T-helper 2 cell treated with Interferon-gamma antibody and Interleukin-4, amounts not matched to agents 5 μg/mL and 100 μg/mL, for 36 hours (primary cell): ENCODE results near the gene CP.

ENCODE experiments used
- DNase-seq: peaks from one replicate; pipeline ENCODE4 v3.0.0; 2021; ENCODE audit warnings: low spot score
- H3K27ac Mint-ChIP-seq: one replicate; pipeline ENCODE4 v1.8.0; 2021; ENCODE audit warnings: mild to moderate bottlenecking, mixed read lengths
- H3K27me3 Mint-ChIP-seq: one replicate; pipeline ENCODE4 v1.8.0; 2021; ENCODE audit warnings: low read depth, mixed read lengths
- H3K36me3 Mint-ChIP-seq: one replicate; pipeline ENCODE4 v1.8.0; 2021; ENCODE audit warnings: low read depth, mixed read lengths
- H3K4me1 Mint-ChIP-seq: one replicate; pipeline ENCODE4 v1.8.0; 2021; ENCODE audit warnings: low read depth, mixed read lengths
- H3K4me3 Mint-ChIP-seq: one replicate; pipeline ENCODE4 v1.8.0; 2022; ENCODE audit warnings: mild to moderate bottlenecking, moderate library complexity, mixed read lengths
- H3K9me3 Mint-ChIP-seq: one replicate; pipeline ENCODE4 v1.8.0; 2021; ENCODE audit warnings: mixed read lengths

Gene CP

DNA sequence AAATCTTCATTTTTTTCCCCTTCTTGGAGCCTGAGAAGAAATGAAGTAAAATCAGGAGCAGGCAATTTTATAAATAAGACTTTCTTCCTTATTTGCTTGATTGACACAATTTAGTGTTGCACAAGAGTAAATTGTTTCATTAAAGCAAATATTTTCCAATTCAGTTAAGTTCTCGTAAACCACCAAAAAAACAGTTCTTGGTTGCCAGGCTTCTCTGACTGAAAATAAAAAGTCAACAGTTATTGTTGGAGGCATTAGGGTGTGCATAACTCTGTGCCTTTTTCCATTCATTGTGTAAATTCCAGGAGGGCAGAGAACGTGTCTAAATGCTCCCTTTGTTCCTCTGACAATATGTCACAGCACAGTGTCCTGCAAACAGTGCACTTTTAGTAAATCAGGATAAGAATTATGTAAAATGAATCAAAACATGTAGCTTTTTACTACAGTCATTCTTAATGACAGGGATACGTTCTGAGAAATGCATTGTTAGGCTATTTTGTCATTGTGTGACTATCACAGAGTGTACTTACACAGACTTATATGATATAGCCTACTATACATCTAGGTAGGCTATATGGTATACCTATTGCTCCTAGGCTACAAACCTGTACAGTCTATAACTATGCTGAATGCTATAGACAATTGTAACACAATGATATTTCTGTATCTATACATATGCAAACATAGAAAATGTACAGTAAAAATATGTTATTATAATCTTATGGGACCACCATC, at the start of gene CP:
Gene CP (minus strand): TSS at position 47 of the 735 bp plus-strand sequence. CDS start 37 bp downstream, at position 10.
- Mint-ChIP-seq H3K9me3 (no peaks in the 10 kb centered on the region), H3K36me3 (no peaks in the 10 kb centered on the region), H3K27me3 (peaks cover 2% of the 10 kb centered on the region), H3K27ac (no peak within 1 kb of the TSS), H3K4me1 (peaks cover 24% of the 10 kb centered on the region), H3K4me3 (no peak within 1 kb of the TSS)
- no peak for DNase-seq

DNA sequence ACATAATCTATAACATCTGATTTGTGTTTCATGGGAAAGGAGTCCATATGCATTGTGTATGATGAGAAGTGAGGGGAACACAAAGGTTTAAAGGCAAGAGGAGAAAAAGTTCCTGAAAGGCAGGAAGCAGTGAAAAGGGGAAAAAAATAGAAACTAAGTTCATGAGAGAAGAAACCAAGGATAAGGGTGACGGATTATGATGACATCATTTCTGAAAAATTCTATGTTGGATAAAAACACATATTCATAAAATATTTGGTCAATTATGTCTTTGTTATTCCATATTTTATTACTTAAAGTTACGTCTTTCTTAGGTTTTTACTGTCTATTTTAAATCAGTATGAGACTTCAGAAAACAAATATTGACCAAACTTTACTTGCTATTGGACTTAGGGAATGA, 48.6 kb upstream of the CP start:
- Mint-ChIP-seq H3K27me3 (peaks cover 16% of the 10 kb centered on the region), H3K4me3 (no peak overlapping the region), H3K27ac (no peak overlapping the region), H3K9me3 (no peaks in the 10 kb centered on the region), H3K4me1 (peaks cover 2% of the 10 kb centered on the region), H3K36me3 (no peaks in the 10 kb centered on the region)
- no peak for DNase-seq

DNA sequence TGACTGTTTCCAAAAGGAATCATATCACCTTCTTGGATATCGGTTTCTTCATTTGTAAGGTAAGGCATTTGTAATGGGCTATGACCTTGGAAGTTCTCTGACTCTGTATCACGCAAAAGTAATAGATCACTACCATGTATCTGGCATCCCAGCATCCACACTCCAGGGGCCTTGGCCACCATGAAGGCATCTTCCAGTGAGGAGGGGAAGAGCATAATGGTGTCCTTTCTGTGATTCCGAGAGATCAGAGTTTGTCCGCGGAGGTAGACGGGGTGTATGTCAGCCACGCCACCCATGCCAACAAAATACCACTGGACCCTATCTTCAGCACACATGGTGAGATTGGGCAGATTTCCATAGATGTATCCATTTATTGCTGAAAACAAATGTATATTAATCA, 48.1 kb upstream of the CP start:
- H3K27ac Mint-ChIP-seq, result no peak overlapping the region
- no peak overlapping the region for H3K4me3 Mint-ChIP-seq

DNA sequence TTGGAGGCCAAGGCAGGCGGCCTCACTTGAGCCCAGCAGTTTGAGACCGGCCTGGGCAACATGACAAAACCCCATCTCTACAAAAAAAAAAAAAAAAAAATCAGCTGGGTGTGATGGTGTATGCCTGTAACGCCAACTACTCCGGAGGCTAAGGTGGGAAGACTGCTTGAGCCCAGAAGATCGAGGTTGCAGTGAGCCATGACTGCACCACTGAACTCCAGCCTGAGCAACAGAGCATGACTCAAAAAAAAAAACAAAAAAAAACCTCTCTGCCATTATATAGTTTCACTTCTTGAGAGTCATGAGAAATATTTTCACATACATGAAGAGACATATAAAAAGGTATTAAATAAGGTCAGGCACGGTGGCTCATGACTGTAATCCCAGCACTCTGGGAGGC, 45.9 kb upstream of the CP start:
- DNase-seq, result no peak
- no peaks in the 10 kb centered on the region for H3K9me3 Mint-ChIP-seq
- H3K4me1 Mint-ChIP-seq, result no peaks in the 10 kb centered on the region
- no peak overlapping the region for H3K27ac Mint-ChIP-seq
- H3K36me3 Mint-ChIP-seq, result no peaks in the 10 kb centered on the region
- no peak overlapping the region for H3K4me3 Mint-ChIP-seq
- H3K27me3 Mint-ChIP-seq, result peaks cover 23% of the 10 kb centered on the region

More for the DNA sequence above, 48.1 kb upstream of the CP start:
- peaks cover 14% of the 10 kb centered on the region for H3K27me3 Mint-ChIP-seq
- H3K9me3 Mint-ChIP-seq, result no peaks in the 10 kb centered on the region
- H3K4me1 Mint-ChIP-seq, result peaks cover 2% of the 10 kb centered on the region
- no peak for DNase-seq
- no peaks in the 10 kb centered on the region for H3K36me3 Mint-ChIP-seq

DNA sequence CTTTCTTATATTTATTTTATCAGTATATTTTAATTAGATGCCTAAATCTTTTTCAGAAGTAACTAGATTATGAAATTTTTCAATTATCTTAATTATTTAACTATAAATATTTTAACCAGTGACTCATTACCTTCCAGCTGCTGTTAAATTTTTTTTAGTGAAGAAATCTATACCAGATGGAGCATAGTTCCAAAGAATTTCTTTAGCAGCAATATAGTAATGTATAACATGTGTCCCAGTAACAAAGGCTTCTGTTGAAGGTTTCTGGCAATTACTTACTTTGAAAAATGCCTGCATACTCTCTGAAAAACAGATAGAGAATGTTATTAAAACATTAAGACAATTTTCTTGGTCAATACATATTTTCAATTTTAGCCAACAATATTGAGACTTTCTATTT, 45.1 kb upstream of the CP start:
- Mint-ChIP-seq H3K4me3 (no peak overlapping the region), H3K9me3 (no peaks in the 10 kb centered on the region), H3K36me3 (no peaks in the 10 kb centered on the region), H3K27ac (no peak overlapping the region), H3K27me3 (peaks cover 29% of the 10 kb centered on the region), H3K4me1 (no peaks in the 10 kb centered on the region)
- DNase-seq, result no peak

DNA sequence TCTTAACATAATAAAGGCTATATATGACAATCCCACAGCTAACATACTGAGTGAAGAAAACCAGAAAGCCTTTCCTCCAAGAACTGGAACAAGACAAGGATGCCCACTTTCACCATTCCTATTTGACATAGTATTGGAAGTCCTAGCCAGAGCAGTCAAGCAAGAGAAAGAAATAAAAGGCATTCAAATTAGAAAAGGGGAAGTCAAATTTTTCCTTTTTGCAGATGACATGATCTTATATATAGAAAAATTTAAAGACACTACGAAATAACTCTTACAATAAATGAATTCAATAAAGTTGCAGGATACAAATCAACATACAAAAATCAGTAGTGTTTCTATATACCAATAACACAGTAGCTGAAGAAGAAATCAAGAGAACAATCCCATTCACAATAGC, 42.2 kb upstream of the CP start:
- Mint-ChIP-seq H3K27me3 (peaks cover 26% of the 10 kb centered on the region), H3K4me3 (no peak overlapping the region), H3K27ac (no peak overlapping the region), H3K4me1 (peaks cover 4% of the 10 kb centered on the region), H3K36me3 (no peaks in the 10 kb centered on the region), H3K9me3 (no peaks in the 10 kb centered on the region)
- DNase-seq, result no peak

DNA sequence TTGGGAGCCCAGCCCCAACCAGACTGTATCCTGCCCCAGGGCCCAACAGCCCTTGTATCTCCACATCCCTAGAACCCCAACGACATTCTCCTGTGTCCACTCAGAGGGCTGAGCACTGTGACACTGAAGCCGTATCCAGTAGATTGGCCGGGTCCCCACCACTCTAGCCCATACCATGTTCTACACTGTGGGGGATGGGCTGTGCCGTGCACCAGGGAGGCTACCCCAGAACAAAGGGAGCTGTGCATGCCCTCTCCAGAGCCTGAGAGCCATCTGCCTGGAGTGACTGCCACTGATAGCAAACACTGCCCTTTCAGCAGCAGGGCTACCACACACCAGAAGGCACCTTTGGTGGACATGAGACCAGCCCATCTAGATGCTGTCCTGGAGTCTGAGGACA, 37.1 kb upstream of the CP start:
- no peak for DNase-seq
- no peaks in the 10 kb centered on the region for H3K36me3 Mint-ChIP-seq
- no peaks in the 10 kb centered on the region for H3K9me3 Mint-ChIP-seq
- H3K4me3 Mint-ChIP-seq, result no peak overlapping the region
- peaks cover 20% of the 10 kb centered on the region for H3K27me3 Mint-ChIP-seq
- no peak overlapping the region for H3K27ac Mint-ChIP-seq
- H3K4me1 Mint-ChIP-seq, result peaks cover 4% of the 10 kb centered on the region

DNA sequence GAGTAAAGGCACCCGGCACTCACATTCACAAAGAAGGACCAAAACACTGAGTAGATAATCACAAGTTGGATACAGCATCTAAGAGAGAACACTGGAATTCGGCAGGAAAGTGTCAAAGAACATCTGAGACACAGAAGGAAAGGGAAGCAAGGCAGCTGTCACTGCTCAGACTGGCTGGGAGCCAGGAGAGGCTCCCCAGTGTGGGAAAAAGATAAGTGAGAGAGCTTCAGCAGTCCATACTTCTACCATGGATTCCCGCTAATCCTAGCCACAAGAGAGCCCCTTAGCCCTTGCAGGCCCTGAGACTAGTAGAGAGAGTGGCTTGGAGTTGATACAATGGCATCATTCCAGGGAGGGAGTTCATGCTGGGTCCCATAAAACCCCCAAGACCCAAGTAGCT, 36.7 kb upstream of the CP start:
- H3K4me1 Mint-ChIP-seq, result peaks cover 4% of the 10 kb centered on the region
- H3K27me3 Mint-ChIP-seq, result peaks cover 20% of the 10 kb centered on the region
- no peaks in the 10 kb centered on the region for H3K9me3 Mint-ChIP-seq
- no peak overlapping the region for H3K4me3 Mint-ChIP-seq
- no peak overlapping the region for H3K27ac Mint-ChIP-seq
- no peaks in the 10 kb centered on the region for H3K36me3 Mint-ChIP-seq
- DNase-seq, result no peak

DNA sequence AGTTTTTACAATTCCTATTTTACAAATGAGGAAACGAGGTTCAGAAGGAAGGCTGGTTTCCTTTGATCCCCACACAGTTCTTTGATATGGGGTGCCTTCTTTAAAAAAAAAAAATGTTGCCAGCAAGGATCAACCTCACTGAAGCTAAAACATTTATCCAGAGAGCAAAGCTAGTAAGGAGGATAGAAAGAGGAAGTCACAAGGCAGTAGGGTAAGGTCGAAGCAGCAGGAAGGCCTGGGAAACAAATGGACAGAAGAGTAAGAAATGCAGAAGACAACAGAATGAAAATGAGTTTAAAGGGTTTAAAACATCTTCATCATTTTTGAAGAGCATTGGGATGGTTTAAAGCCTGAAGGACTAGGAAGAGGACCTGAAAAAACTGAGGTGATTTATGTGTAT, 30.6 kb upstream of the CP start:
- H3K36me3 Mint-ChIP-seq, result no peaks in the 10 kb centered on the region
- peaks cover 13% of the 10 kb centered on the region for H3K27me3 Mint-ChIP-seq
- no peak overlapping the region for H3K4me3 Mint-ChIP-seq
- DNase-seq, result no peak
- no peak overlapping the region for H3K27ac Mint-ChIP-seq
- H3K4me1 Mint-ChIP-seq, result peaks cover 12% of the 10 kb centered on the region
- H3K9me3 Mint-ChIP-seq, result no peaks in the 10 kb centered on the region

DNA sequence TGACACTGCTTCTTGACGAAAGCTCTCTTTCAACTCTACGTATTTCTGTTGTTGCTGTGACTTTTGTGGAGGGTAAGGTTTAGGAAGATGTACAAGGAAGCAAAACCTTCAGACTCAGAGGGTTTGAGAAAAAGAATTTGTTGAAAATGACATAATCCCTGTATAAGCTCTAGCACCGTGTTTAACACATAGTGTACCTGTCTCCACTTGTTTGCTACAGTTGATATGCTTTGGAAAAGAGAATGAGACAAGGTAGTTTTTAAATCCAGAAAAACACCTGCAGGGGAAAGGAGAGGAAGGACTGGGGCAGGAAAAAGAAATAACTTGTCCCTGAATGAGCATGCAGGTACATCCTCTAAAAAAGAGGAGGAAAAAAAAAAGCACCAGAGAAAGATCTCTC, 29.6 kb upstream of the CP start:
- no peak overlapping the region for H3K27ac Mint-ChIP-seq
- H3K27me3 Mint-ChIP-seq, result peaks cover 13% of the 10 kb centered on the region
- no peaks in the 10 kb centered on the region for H3K36me3 Mint-ChIP-seq
- no peaks in the 10 kb centered on the region for H3K9me3 Mint-ChIP-seq
- H3K4me1 Mint-ChIP-seq, result peaks cover 17% of the 10 kb centered on the region
- no peak for DNase-seq
- no peak overlapping the region for H3K4me3 Mint-ChIP-seq

DNA sequence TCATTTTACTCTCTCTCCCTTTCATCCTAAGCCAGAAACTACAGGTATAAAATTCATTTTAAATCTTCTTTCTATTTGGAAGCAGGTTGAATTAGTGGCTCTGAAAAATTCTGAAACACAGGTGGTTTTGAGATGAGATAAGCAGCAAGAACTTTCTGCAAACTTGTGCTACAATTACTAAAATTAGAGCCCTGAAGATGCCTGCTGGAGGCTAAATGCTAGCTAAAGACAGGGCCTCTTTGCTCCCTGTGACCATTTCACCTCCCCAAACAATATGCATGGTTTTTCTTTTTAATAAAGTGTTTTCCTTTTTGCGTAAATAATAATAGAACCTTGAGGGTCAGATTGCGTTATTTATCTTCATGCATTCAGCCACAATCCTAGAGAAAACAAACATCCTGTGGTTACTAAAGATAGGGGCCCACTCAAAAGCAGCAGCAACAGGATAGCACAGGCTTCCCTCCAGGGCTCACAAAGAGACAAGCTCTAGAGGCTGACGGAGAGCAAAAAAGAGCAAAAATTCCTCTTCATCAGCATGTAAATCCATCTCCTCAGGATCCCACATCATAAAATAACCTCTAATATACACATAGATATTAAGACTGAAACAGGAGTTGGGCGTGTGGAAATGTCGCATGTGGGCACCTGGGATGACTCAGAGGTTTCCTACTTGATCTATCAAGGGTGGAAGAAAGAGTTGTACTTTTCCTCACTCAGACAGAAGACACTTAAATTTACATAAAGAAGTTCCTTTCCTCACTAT, 26.5 kb upstream of the CP start:
- peaks cover 9% of the 10 kb centered on the region for H3K27me3 Mint-ChIP-seq
- H3K4me1 Mint-ChIP-seq, result peaks cover 26% of the 10 kb centered on the region
- H3K4me3 Mint-ChIP-seq, result peak overlapping the region; percentile 34
- DNase-seq, result peak; percentile 56
- H3K9me3 Mint-ChIP-seq, result no peaks in the 10 kb centered on the region
- no peaks in the 10 kb centered on the region for H3K36me3 Mint-ChIP-seq
- H3K27ac Mint-ChIP-seq, result no peak overlapping the region

DNA sequence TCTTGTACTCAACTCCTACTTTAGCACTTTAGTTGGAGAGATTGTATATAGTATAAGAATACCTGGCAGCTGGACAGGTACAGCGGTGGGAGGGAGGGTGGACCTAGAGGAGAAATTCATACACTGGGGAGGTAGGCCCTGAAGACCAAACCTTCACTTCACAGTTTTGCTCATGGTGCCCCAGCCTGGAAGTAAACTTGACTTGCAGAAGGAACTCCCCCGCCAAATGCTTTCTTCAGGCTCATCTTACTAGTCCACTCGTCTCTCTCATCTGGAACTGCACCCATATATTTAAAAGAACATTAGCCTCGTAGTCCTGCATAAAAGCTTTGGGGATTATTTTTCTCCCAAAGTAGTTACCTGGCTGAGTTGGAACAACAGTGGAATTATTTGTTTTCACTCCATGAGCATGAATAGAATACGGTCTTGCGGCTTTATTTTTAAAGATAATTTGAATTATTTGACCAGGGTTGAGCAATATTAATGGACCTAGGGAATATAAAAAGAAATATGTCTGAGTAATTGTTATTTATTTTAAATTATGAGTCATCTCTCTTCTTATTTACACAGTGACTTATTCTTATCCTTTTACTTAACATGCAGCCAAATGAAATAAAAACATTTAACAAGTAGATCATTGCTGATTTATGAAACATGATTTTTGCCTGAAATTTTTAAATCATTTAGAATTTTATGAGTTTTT, 25.5 kb upstream of the CP start:
- Mint-ChIP-seq H3K4me3 (no peak overlapping the region), H3K9me3 (no peaks in the 10 kb centered on the region), H3K4me1 (peaks cover 26% of the 10 kb centered on the region), H3K36me3 (no peaks in the 10 kb centered on the region), H3K27ac (no peak overlapping the region), H3K27me3 (peaks cover 9% of the 10 kb centered on the region)
- DNase-seq, result no peak

DNA sequence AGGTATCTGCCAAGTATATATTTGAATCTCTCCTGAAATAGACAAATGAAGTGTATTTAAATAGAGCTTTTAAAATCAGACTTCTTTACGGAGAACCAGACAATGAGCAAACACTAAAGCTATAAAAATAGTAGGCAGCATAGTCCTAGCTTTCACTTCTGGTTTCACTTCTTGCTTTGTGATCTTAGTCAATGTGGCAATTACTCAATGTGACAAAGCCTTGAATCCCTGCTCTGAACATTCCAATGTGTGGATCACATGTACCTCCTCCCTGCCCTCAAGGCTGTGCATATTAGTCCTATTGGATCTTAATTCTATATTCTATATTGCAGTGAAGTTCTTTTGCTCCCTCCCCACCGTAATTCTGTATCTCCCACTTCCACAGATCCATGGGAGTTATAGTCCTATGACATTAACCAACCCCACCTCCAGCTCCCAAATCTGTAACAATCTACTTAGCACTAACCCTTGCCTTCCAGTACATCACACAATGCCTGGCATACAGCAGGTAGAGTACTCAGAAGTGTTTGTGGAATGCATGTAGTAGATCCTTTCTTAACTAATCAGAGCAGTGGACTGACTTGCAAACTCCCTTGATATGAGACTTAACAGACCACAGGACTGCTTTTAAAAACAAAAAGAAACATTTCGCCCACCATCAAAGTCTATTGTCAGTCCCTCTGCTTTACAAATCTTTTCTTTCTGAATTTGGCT, 24.3 kb upstream of the CP start:
- no peaks in the 10 kb centered on the region for H3K36me3 Mint-ChIP-seq
- peak overlapping the region; percentile 42 for H3K27ac Mint-ChIP-seq
- peaks cover 26% of the 10 kb centered on the region for H3K4me1 Mint-ChIP-seq
- no peaks in the 10 kb centered on the region for H3K9me3 Mint-ChIP-seq
- peak overlapping the region; percentile 37 for H3K4me3 Mint-ChIP-seq
- DNase-seq, result no peak
- peaks cover 9% of the 10 kb centered on the region for H3K27me3 Mint-ChIP-seq

DNA sequence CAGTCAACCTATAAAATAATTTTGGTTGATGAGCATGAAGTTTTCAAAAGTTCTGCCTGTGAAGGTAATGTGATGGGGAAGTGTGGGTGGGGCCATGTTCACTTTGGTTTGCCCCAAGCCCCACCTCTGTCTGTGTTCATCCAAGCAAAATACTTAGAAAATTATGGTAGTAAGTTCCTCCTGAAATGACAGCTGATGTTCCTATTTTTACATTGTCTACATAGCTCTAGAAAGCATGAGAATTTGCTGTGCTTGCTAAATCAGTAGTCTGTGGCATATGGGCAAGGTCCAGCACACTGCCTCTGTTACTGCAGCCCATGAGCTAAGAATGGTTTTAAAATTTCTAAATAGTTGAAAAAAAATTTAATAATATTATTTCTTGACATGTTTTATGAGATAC, 21.9 kb upstream of the CP start:
- no peak overlapping the region for H3K4me3 Mint-ChIP-seq
- H3K9me3 Mint-ChIP-seq, result no peaks in the 10 kb centered on the region

More for the DNA sequence above, 21.9 kb upstream of the CP start:
- Mint-ChIP-seq H3K27me3 (peaks cover 12% of the 10 kb centered on the region), H3K27ac (no peak overlapping the region), H3K4me1 (peaks cover 23% of the 10 kb centered on the region), H3K36me3 (no peaks in the 10 kb centered on the region)
- DNase-seq, result no peak
